Muscle layer of duodenum (tissue), 2 donors: ENCODE results near the gene PTPRG.

Experiments used
- H3K27ac ChIP-seq: one replicate; pipeline ENCODE4 v1.7.0; 2013; ENCODE audit warnings: mild to moderate bottlenecking, low read length
- H3K27me3 ChIP-seq: one replicate; pipeline ENCODE4 v1.7.0; 2013; ENCODE audit warnings: low read depth, mild to moderate bottlenecking, control low read depth, low read length
- H3K36me3 ChIP-seq, 2 donors: one replicate each; pipeline ENCODE4 v1.7.0; 2013; ENCODE audit warnings: low read length in 2 of 2, control low read depth in 1 of 2, mild to moderate bottlenecking in 1 of 2; ENCODE audit not compliant: insufficient read depth in 2 of 2, control insufficient read depth in 1 of 2
- H3K4me1 ChIP-seq, 2 donors: one replicate each; pipeline ENCODE4 v1.7.0; 2013; ENCODE audit warnings: low read length in 2 of 2, mild to moderate bottlenecking in 2 of 2, control low read depth in 1 of 2, moderate library complexity in 1 of 2; ENCODE audit not compliant: insufficient read depth in 2 of 2, control insufficient read depth in 1 of 2
- H3K4me3 ChIP-seq, 2 donors: one replicate each; pipeline ENCODE4 v1.7.0; 2013; ENCODE audit warnings: low read length in 2 of 2, low read depth in 1 of 2, mild to moderate bottlenecking in 1 of 2
- H3K9me3 ChIP-seq, 2 donors: one replicate each; pipeline ENCODE4 v1.7.0; 2013; ENCODE audit warnings: low read length in 2 of 2, control low read depth in 1 of 2, mild to moderate bottlenecking in 1 of 2; ENCODE audit not compliant: control insufficient read depth in 1 of 2
- donor health status: healthy.

Gene PTPRG

GRCh38 chr3:62241279-62241678 is 679.9 kb downstream of the PTPRG start:
- H3K36me3 ChIP-seq, result no peaks in the 10 kb centered on the region
- H3K27ac ChIP-seq, result no peak overlapping the region
- peaks cover 0 to 5% of the 10 kb centered on the region in 2 donors for H3K4me1 ChIP-seq
- H3K4me3 ChIP-seq, result no peak overlapping the region
- H3K9me3 ChIP-seq, result no peaks in the 10 kb centered on the region
- H3K27me3 ChIP-seq, result no peaks in the 10 kb centered on the region

GRCh38 chr3:62242831-62243509 is 681.6 kb downstream of the PTPRG start:
- Histone ChIP-seq H3K27me3 (no peaks in the 10 kb centered on the region), H3K4me3 (no peak overlapping the region), H3K9me3 (no peaks in the 10 kb centered on the region), H3K27ac (no peak overlapping the region), H3K4me1 (peaks cover 0 to 4% of the 10 kb centered on the region in 2 donors), H3K36me3 (no peaks in the 10 kb centered on the region)

GRCh38 chr3:62246094-62246493 is 684.7 kb downstream of the PTPRG start:
- Histone ChIP-seq H3K27ac (no peak overlapping the region), H3K4me1 (peaks cover 0 to 4% of the 10 kb centered on the region in 2 donors), H3K9me3 (no peaks in the 10 kb centered on the region), H3K36me3 (no peaks in the 10 kb centered on the region), H3K27me3 (no peaks in the 10 kb centered on the region), H3K4me3 (no peak overlapping the region)

GRCh38 chr3:62246985-62247384 is 685.6 kb downstream of the PTPRG start:
- Histone ChIP-seq H3K27me3 (no peaks in the 10 kb centered on the region), H3K4me3 (no peak overlapping the region), H3K27ac (no peak overlapping the region), H3K4me1 (peaks cover 0 to 4% of the 10 kb centered on the region in 2 donors), H3K9me3 (no peaks in the 10 kb centered on the region), H3K36me3 (no peaks in the 10 kb centered on the region)

DNA sequence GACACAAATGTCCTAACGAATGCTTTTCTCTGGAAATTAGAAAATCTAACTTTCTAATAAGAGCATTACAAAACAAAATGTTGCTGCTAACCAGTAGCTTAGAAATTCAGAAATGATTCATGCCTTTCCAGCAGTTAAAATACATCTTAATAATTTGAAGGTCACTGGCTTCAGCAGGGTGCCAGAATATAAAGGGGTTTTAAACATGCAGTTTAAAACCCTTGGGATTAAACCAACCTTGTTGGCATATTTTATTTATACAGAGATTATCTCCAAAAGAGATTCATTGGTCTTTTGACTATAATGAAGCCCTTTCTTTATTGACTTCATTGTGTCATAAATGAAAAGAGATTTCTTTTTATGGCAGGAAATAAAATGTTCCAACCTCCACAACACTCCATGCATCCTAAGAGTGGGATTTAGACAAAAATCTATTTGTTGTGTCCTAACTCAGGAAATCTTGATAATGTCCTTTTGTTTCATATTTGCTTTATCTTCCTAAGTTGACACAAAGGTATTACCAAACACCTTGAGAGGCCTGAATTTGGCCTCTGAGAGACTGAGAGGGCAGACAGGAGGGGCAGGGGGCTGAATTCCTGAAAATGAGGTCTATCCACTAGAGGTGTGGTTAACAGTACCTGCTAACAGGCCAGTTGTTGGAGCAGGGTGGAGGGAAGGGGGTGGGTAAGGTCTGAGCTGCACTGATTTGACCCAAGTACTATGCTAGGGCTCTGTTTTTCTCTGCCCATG is 687.5 kb downstream of the PTPRG start:
- Histone ChIP-seq H3K27me3 (no peaks in the 10 kb centered on the region), H3K4me1 (peaks cover 0 to 4% of the 10 kb centered on the region in 2 donors), H3K27ac (no peak overlapping the region), H3K4me3 (no peak overlapping the region), H3K36me3 (no peaks in the 10 kb centered on the region), H3K9me3 (no peaks in the 10 kb centered on the region)

DNA sequence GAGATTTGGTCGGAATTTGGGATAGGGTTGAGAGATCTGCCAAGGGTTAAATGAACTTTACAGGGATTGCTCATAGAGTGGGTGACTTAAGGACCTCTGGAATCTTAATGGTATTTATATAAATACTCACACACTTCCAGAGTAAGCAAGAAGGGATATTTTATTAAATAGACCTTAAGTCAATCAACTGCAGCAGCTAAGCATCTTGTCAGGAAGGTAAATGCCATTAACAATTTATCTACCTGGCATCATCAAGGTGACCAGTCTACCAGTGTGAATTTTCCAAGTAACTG is 688.1 kb downstream of the PTPRG start:
- Histone ChIP-seq H3K4me1 (peaks cover 0 to 4% of the 10 kb centered on the region in 2 donors), H3K9me3 (no peaks in the 10 kb centered on the region), H3K36me3 (no peaks in the 10 kb centered on the region)

GRCh38 chr3:62249855-62250543 is 688.6 kb downstream of the PTPRG start:
- Histone ChIP-seq H3K36me3 (no peaks in the 10 kb centered on the region), H3K27ac (no peak overlapping the region)

More for the DNA sequence above, 688.1 kb downstream of the PTPRG start:
- Histone ChIP-seq H3K4me3 (no peak overlapping the region), H3K27ac (no peak overlapping the region), H3K27me3 (no peaks in the 10 kb centered on the region)

GRCh38 chr3:62252438-62253157 is 691.2 kb downstream of the PTPRG start:
- H3K36me3 ChIP-seq, result no peaks in the 10 kb centered on the region
- no peak overlapping the region for H3K27ac ChIP-seq
- H3K4me1 ChIP-seq, result no peaks in the 10 kb centered on the region
- no peak overlapping the region for H3K4me3 ChIP-seq
- no peaks in the 10 kb centered on the region for H3K9me3 ChIP-seq
- no peaks in the 10 kb centered on the region for H3K27me3 ChIP-seq

More at GRCh38 chr3:62249855-62250543, 688.6 kb downstream of the PTPRG start:
- Histone ChIP-seq H3K4me1 (peaks cover 0 to 4% of the 10 kb centered on the region in 2 donors), H3K27me3 (no peaks in the 10 kb centered on the region), H3K9me3 (no peaks in the 10 kb centered on the region), H3K4me3 (no peak overlapping the region)

- H3K4me1 ChIP-seq, result no peaks in the 10 kb centered on the region
- H3K36me3 ChIP-seq, result no peaks in the 10 kb centered on the region
- H3K9me3 ChIP-seq, result no peaks in the 10 kb centered on the region
- H3K27me3 ChIP-seq, result no peaks in the 10 kb centered on the region
- H3K27ac ChIP-seq, result no peak overlapping the region
- no peak overlapping the region for H3K4me3 ChIP-seq
Measured at GRCh38 chr3:62253971-62254370, 692.6 kb downstream of the PTPRG start.

- no peak overlapping the region for H3K27ac ChIP-seq
Measured at GRCh38 chr3:62255758-62256157, 694.4 kb downstream of the PTPRG start.

GRCh38 chr3:62259924-62260323 is 698.6 kb downstream of the PTPRG start:
- Histone ChIP-seq H3K27ac (no peak overlapping the region), H3K4me3 (no peak overlapping the region), H3K4me1 (no peaks in the 10 kb centered on the region), H3K27me3 (no peaks in the 10 kb centered on the region), H3K9me3 (no peaks in the 10 kb centered on the region), H3K36me3 (peaks cover 6 to 18% of the 10 kb centered on the region in 2 donors)

More at GRCh38 chr3:62255758-62256157, 694.4 kb downstream of the PTPRG start:
- Histone ChIP-seq H3K4me1 (no peaks in the 10 kb centered on the region), H3K4me3 (no peak overlapping the region), H3K9me3 (no peaks in the 10 kb centered on the region), H3K27me3 (no peaks in the 10 kb centered on the region), H3K36me3 (no peaks in the 10 kb centered on the region)
